A549 (cell line): ENCODE results near the gene PDIA5. TPM values are rescaled to one million over a fixed set of nuclear protein-coding genes. Genes with fewer than 3 reads are reported as not detected.

Experiments used
- ATAC-seq, 2 experiments: fragments of 200-7000 bp in 1 of 2; fragments of >200 bp in 1 of 2; cut with Nextera tagmentation in 1 of 2; cut with Tn5 transposase in 1 of 2; 3 replicates each; pipeline versions ENCODE4 v1.8.0 to v1.9.1; 2018 to 2020; ENCODE audit warnings: mild to moderate bottlenecking in 1 of 2, moderate library complexity in 1 of 2
- CTCF ChIA-PET: fragments of 300-600 bp; sonication (Branson Sonifier 250); formaldehyde crosslinking; extraction: SDS; loops from one replicate; lab custom pipeline; 2021; ENCODE audit warnings: antibody characterized with exemption, inconsistent platforms; lab: Yijun Ruan, JAX
- POLR2A ChIA-PET: fragments of 350-600 bp; formaldehyde crosslinking; extraction: SDS; loops from one replicate; lab custom pipeline; 2021; ENCODE audit warnings: antibody characterized with exemption, inconsistent platforms; lab: Yijun Ruan, JAX
- DNase-seq, 2 experiments: peaks; one replicate each; pipeline versions ENCODE4 v3.0.0 to v3.0.0-alpha.2; 2011 to 2016; ENCODE audit warnings: low read depth in 1 of 2, low spot score in 1 of 2
- FAIRE-seq: peaks from 2 replicates; lab custom pipeline; 2011; peaks lifted over from hg19 to GRCh38; lab: Jason Lieb, UNC
- H3K27ac ChIP-seq, 2 experiments: fragments of >200 bp; sonication (Bioruptor Twin); formaldehyde crosslinking; 3 replicates each; pipeline ENCODE4 v1.5.1; 2016 to 2017
- H3K4me1 ChIP-seq: fragments of >200 bp; sonication (Bioruptor Twin); formaldehyde crosslinking; 3 replicates; pipeline ENCODE4 v1.6.1; 2016
- H3K4me2 ChIP-seq: fragments of >200 bp; sonication (Bioruptor Twin); formaldehyde crosslinking; 3 replicates; pipeline ENCODE4 v1.6.1; 2016
- H3K4me3 ChIP-seq: fragments of >200 bp; sonication (Bioruptor Twin); formaldehyde crosslinking; 3 replicates; pipeline ENCODE4 v1.5.1; 2016
- H3K9me3 ChIP-seq: fragments of >200 bp; sonication (Bioruptor Twin); formaldehyde crosslinking; 3 replicates; pipeline ENCODE4 v1.6.1; 2016
- BCL3 ChIP-seq: fragments of >200 bp; sonication (Bioruptor Twin); formaldehyde crosslinking; IDR thresholded peaks from 3 replicates; pipeline ENCODE4 v1.6.1; 2016
- BHLHE40 ChIP-seq: IDR thresholded peaks from 2 replicates; pipeline ENCODE4 v1.6.1; 2012; ENCODE audit warnings: low read depth, low read length, inconsistent platforms
- CBX2 ChIP-seq: fragments of 200-600 bp; sonication (generic); IDR thresholded peaks from 2 replicates; pipeline ENCODE4 v1.6.1; 2016; ENCODE audit warnings: low read depth, mild to moderate bottlenecking, borderline replicate concordance
- CBX8 ChIP-seq: fragments of 200-600 bp; sonication (generic); IDR thresholded peaks from 2 replicates; pipeline ENCODE4 v1.6.1; 2016
- CEBPB ChIP-seq, 2 experiments: fragments of >200 bp in 1 of 2; sonication (Bioruptor Twin) in 1 of 2; formaldehyde crosslinking in 1 of 2; IDR thresholded peaks; 2 replicates each; pipeline ENCODE4 v1.6.1; 2012 to 2016
- CHD2 ChIP-seq: fragments of 150-350 bp; IDR thresholded peaks from 2 replicates; pipeline ENCODE4 v1.6.1; 2014; ENCODE audit warnings: low read length; ENCODE audit not compliant: partially characterized antibody
- CTCF ChIP-seq: fragments of >200 bp; sonication (Bioruptor Twin); formaldehyde crosslinking; IDR thresholded peaks from 3 replicates; pipeline ENCODE4 v1.5.1; 2016
- EHMT2 ChIP-seq: fragments of 200-600 bp; sonication (generic); IDR thresholded peaks from 2 replicates; pipeline ENCODE4 v1.6.1; 2016; ENCODE audit warnings: antibody characterized with exemption, low read depth, mild to moderate bottlenecking, moderate library complexity
- FOSB ChIP-seq: fragments of 250-450 bp; sonication (Bioruptor Pico); IDR thresholded peaks from 2 replicates; pipeline ENCODE4 v1.5.0; 2020; ENCODE audit warnings: mild to moderate bottlenecking, moderate library complexity
- FOSL2 ChIP-seq, 2 experiments: fragments of 450-650 bp in 1 of 2; fragments of >200 bp in 1 of 2; sonication (Bioruptor Twin) in 1 of 2; formaldehyde crosslinking; IDR thresholded peaks; 2 replicates each; pipeline versions ENCODE4 v1.5.0 to v1.6.1; 2016 to 2020; ENCODE audit warnings: mild to moderate bottlenecking in 1 of 2, moderate library complexity in 1 of 2
- FOXS1 ChIP-seq: fragments of 250-450 bp; sonication (Bioruptor Pico); IDR thresholded peaks from 2 replicates; pipeline ENCODE4 v1.5.0; 2020; ENCODE audit warnings: mild to moderate bottlenecking, moderate library complexity
- HES2 ChIP-seq: fragments of >200 bp; sonication (Bioruptor Twin); formaldehyde crosslinking; IDR thresholded peaks from 2 replicates; pipeline ENCODE4 v1.6.1; 2016
- HOXA7 ChIP-seq: fragments of 250-450 bp; sonication (Bioruptor Pico); IDR thresholded peaks from 2 replicates; pipeline ENCODE4 v1.5.0; 2020; ENCODE audit warnings: mild to moderate bottlenecking, moderate library complexity
- HOXB5 ChIP-seq: fragments of 250-450 bp; sonication (Bioruptor Pico); IDR thresholded peaks from 2 replicates; pipeline ENCODE4 v1.5.0; 2020; ENCODE audit warnings: mild to moderate bottlenecking, moderate library complexity
- POLR2AphosphoS2 ChIP-seq: conservative IDR thresholded peaks from 2 replicates; pipeline ENCODE4 v1.6.1; 2012; ENCODE audit warnings: low read length, improper control_type of control experiment, inconsistent platforms
- RARB ChIP-seq: fragments of 250-450 bp; sonication (Bioruptor Pico); IDR thresholded peaks from 2 replicates; pipeline ENCODE4 v1.8.0; 2021; ENCODE audit warnings: mild to moderate bottlenecking, moderate library complexity
- RCOR1 ChIP-seq: fragments of 150-350 bp; IDR thresholded peaks from 2 replicates; pipeline ENCODE4 v1.6.1; 2014; ENCODE audit warnings: antibody characterized with exemption, low read length, low read depth
- REST ChIP-seq: fragments of 200-600 bp; sonication (generic); IDR thresholded peaks from 2 replicates; pipeline ENCODE4 v1.6.1; 2016; ENCODE audit warnings: antibody characterized with exemption, mild to moderate bottlenecking, moderate library complexity
- RNF2 ChIP-seq: fragments of 200-600 bp; sonication (generic); IDR thresholded peaks from 2 replicates; pipeline ENCODE4 v1.6.1; 2016; ENCODE audit warnings: low read depth, mild to moderate bottlenecking, antibody characterized with exemption, moderate library complexity, borderline replicate concordance
- USF2 ChIP-seq: fragments of 450-650 bp; IDR thresholded peaks from 2 replicates; pipeline ENCODE4 v1.6.1; 2014; ENCODE audit warnings: antibody characterized with exemption
- WGBS: methylation state at CpG from one replicate; pipeline ENCODE4 v1.1.6; 2017; ENCODE audit errors: missing lambda C conversion rate; 5-methylcytosine and 5-hydroxymethylcytosine counted together
- polyA plus RNA-seq, 4 experiments: library from polyadenylated mRNA; depleted of rRNA in 3 of 4; stranded (reverse); fragments of >200 nt; fragmentation: RNase III in 1 of 4; extraction: RNeasy Plus Mini Kit Qiagen cat#74134 plus additional on column Dnase treatment in 1 of 4; gene quantifications; 2 replicates in 3 of 4; 3 replicates in 1 of 4; pipeline ENCODE4 v1.2.3, GENCODE V29; 2011 to 2017

The PDIA5 gene
- polyA plus RNA-seq, 2 of the 4 experiments (the other 2 are of a cell fraction), result 17.5 to 28.1 TPM

- TF ChIP-seq FOSL2 (IDR thresholded peaks at IDR 0.05) (no peak), FOSL2 (CRISPR knock-in tag; IDR thresholded peaks at IDR 0.05) (no peak), CBX8 (no peak), RNF2 (no peak), HES2 (no peak), RARB (no peak), CTCF (no peak), FOSB (CRISPR knock-in tag) (no peak), POLR2AphosphoS2 (no peak)
Observed at GRCh38 chr3:123094516-123095313, 27.9 kb downstream of the PDIA5 start (continued).

GRCh38 chr3:123096126-123096525, 29.3 kb downstream of the PDIA5 start:
- DNase-seq (no peak), FAIRE-seq (no peak), ATAC-seq (no peak)
- ChIA-PET POLR2A (no interaction called here), CTCF (interaction anchor here (0.6 kb wide), 1 partner anchor 68 kb away, joined by 3 read pairs; no protein-coding TSS in a partner anchor)
- WGBS, result 95% methylated on average over 9 of the region's 9 CpGs
- no peak for TF ChIP-seq HOXB5 (CRISPR knock-in tag)
- TF ChIP-seq RCOR1, result no peak
- TF ChIP-seq CHD2, result no peak
- no peak for TF ChIP-seq EHMT2
- no peak for TF ChIP-seq CBX2
- no peak for TF ChIP-seq BHLHE40
- no peak for TF ChIP-seq REST
- TF ChIP-seq FOXS1, result no peak
- Histone ChIP-seq H3K9me3 (no peaks in the 10 kb centered on the region), H3K4me1 (peaks cover 11% of the 10 kb centered on the region; the same call in 2 of the 3 replicates), H3K27ac (no peak overlapping the region), H3K4me3 (no peak overlapping the region), H3K4me2 (no peak overlapping the region)

- no peak overlapping the region for H3K27ac ChIP-seq
- 84% methylated on average over 11 of the region's 11 CpGs for WGBS
- H3K4me3 ChIP-seq, result no peak overlapping the region
- H3K9me3 ChIP-seq, result no peaks in the 10 kb centered on the region
- peaks cover 11% of the 10 kb centered on the region; the same call in 2 of the 3 replicates for H3K4me1 ChIP-seq
- TF ChIP-seq HES2, result no peak
- no peak for TF ChIP-seq USF2
- TF ChIP-seq HOXB5 (CRISPR knock-in tag), result no peak
- no peak for TF ChIP-seq BCL3
- no peak for TF ChIP-seq HOXA7 (CRISPR knock-in tag)
- no peak for TF ChIP-seq CEBPB (IDR thresholded peaks at IDR 0.05)
- TF ChIP-seq, all 56 proteins: peak for 0
- ChIA-PET CTCF (no interaction called here), POLR2A (no interaction called here)
- FAIRE-seq (no peak), DNase-seq (no peak), ATAC-seq (no peak)
- no peak overlapping the region for H3K4me2 ChIP-seq
Observed at GRCh38 chr3:123096731-123097130, 29.9 kb downstream of the PDIA5 start.
